Activated naive CD8-positive, alpha-beta T cell (primary cell): ENCODE results near the gene PDGFD.

Source experiments
- H3K27ac Mint-ChIP-seq: one replicate; pipeline ENCODE4 v1.8.0; 2021; ENCODE audit warnings: mixed read lengths
- H3K27me3 Mint-ChIP-seq: one replicate; pipeline ENCODE4 v1.8.0; 2021; ENCODE audit warnings: mixed read lengths
- H3K36me3 Mint-ChIP-seq: one replicate; pipeline ENCODE4 v1.8.0; 2021; ENCODE audit warnings: mixed read lengths
- H3K4me1 Mint-ChIP-seq: one replicate; pipeline ENCODE4 v1.8.0; 2021; ENCODE audit warnings: low read depth, mixed read lengths
- H3K4me3 Mint-ChIP-seq: one replicate; pipeline ENCODE4 v1.8.0; 2021; ENCODE audit warnings: mild to moderate bottlenecking, mixed read lengths
- H3K9me3 Mint-ChIP-seq: one replicate; pipeline ENCODE4 v1.8.0; 2021; ENCODE audit warnings: low read depth, mixed read lengths

The PDGFD gene

DNA sequence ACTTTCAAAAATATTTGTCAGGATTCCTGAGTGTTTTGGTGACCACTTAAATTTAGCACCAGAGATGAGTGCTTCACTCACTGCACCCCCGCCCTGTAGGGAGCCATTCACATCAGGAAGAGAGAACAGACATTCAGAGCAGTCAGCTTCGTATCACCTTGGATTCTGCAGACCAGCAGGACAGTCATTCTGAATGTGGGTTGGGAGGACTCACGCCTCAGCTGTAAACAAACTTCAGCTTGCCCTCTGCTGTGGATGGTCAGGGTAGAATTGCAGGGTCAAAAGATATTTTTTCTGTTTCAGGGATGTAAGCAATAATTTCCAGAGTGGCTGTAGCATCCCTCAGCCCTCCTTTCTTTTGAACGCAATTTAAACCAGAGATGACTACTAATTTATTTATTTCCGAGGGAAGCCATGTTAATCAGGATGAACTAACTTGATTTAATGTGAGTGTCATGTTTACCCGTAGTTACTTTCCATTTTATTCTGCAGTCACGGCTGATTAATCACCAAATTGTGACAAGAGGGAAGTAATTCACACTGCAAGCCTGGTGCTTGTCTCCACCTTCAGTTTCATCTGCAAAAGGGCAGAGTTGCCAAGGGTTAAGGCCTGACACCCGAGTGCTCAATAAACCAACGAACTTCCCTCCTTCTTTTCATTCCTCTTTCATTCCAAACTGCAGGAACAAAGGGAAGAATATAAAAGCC lies 301.7 kb downstream of the PDGFD start:
- Mint-ChIP-seq H3K9me3 (peaks cover 2% of the 10 kb centered on the region), H3K36me3 (no peaks in the 10 kb centered on the region), H3K27ac (no peak overlapping the region), H3K27me3 (peaks cover 3% of the 10 kb centered on the region), H3K4me3 (no peak overlapping the region), H3K4me1 (no peaks in the 10 kb centered on the region)
